IMR-90 (cell line): ENCODE results near the gene KDM2B.

Experiments
- BHLHE40 ChIP-seq: fragments of 150-350 bp; IDR thresholded peaks from 2 replicates; pipeline ENCODE4 v1.6.1; 2016; ENCODE audit warnings: mild to moderate bottlenecking, low read depth, low read length
- CEBPB ChIP-seq: IDR thresholded peaks from 2 replicates; pipeline ENCODE4 v1.6.1; 2012; ENCODE audit warnings: low read depth, low read length, improper control_type of control experiment
- CTCF ChIP-seq: conservative IDR thresholded peaks from 2 replicates; pipeline ENCODE4 v1.5.1; 2012; ENCODE audit warnings: mild to moderate bottlenecking, low read depth, low read length, improper control_type of control experiment
- FOS ChIP-seq: fragments of 150-350 bp; IDR thresholded peaks from 2 replicates; pipeline ENCODE4 v1.6.1; 2016; ENCODE audit warnings: low read depth, low read length
- MXI1 ChIP-seq: IDR thresholded peaks from 2 replicates; pipeline ENCODE4 v1.6.1; 2012; ENCODE audit warnings: low read depth, mild to moderate bottlenecking, low read length, moderate library complexity, borderline replicate concordance
- NFE2L2 ChIP-seq: fragments of 150-350 bp; IDR thresholded peaks from 2 replicates; pipeline ENCODE4 v1.6.1; 2016; ENCODE audit warnings: low read depth, mild to moderate bottlenecking, low read length
- POLR2A ChIP-seq: IDR thresholded peaks from 2 replicates; pipeline ENCODE4 v1.6.1; 2012; ENCODE audit warnings: mild to moderate bottlenecking, low read depth, low read length
- RAD21 ChIP-seq: IDR thresholded peaks from 2 replicates; pipeline ENCODE4 v1.6.1; 2012; ENCODE audit warnings: low read length, improper control_type of control experiment
- RFX5 ChIP-seq: IDR thresholded peaks from 2 replicates; pipeline ENCODE4 v1.8.0; 2012; ENCODE audit warnings: low read depth, mild to moderate bottlenecking, low read length, moderate library complexity
- SMC3 ChIP-seq: fragments of 150-350 bp; IDR thresholded peaks from 2 replicates; pipeline ENCODE4 v1.6.1; 2016; ENCODE audit warnings: low read depth, mild to moderate bottlenecking, antibody characterized with exemption, low read length, moderate library complexity

GRCh38 chr12:121403721-121404120 lies 177.1 kb downstream of the KDM2B start:
- TF ChIP-seq CTCF = no peak
- TF ChIP-seq FOS = no peak
- no peak for TF ChIP-seq POLR2A
- TF ChIP-seq RFX5 = no peak
- no peak for TF ChIP-seq SMC3
- TF ChIP-seq RAD21 = no peak
- no peak for TF ChIP-seq CEBPB
- TF ChIP-seq BHLHE40 = no peak
- TF ChIP-seq NFE2L2 = no peak
- TF ChIP-seq MXI1 = no peak
